ENCODE measurements around the gene LCTL. TPM values are rescaled to one million over a fixed set of nuclear protein-coding genes. Genes with fewer than 3 reads are reported as not detected.
A peak's percentile ranks its signal among the peaks of the same experiment; 100 is the strongest.

Gene LCTL
- polyA plus RNA-seq, 3 donors: not detected

DNA sequence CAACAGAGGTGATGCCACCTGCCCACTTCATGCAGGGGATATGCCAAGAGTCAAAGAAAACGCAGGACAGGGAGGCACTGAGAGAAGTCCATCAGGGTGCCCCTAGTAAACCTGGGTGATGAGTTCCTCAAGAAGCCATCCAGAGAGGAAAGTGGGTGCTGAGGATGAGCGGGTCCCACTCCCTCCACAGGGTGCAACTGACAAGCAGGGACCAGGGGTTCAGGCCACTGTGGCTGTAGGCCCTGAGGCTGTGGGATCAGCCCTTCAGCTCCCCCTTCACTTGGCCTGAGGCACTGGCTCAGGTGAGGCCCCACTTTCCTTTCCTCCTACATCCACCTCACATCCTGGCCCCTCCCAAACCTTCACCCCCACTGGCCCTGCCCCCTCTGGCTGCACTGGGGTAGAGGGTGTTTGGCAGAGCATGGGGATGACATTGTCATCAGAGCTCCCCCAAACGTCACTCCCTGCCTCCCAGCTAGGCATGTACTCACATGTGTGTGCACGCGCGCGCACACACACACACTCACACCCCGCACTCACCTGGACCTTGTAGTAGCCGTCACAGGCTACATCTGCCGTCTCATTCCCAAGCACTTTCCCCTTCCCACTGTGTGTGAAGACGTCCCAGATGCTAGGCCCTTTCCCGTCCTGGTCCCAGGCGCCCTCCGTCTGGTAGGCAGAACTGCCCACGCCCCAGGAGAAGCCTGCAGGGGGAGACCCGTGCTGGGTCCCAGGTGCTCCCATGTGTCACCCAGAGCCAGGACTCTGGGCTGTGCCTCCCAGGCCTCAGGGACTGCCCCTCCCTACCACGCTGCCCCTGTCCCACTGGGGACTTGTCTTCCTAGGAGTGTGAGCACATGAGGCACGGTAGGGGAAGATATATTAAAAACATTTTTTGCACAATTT is 1.4 kb downstream of the LCTL start:
- H3K9me3 Mint-ChIP-seq: peaks cover 0 to 2% (median 0%) of the 10 kb centered on the region in 7 donors
- WGBS (ENCODE audit: insufficient coverage): 95% methylated on average over 15 of the region's 18 CpGs
- H3K27me3 Mint-ChIP-seq (ENCODE audit: low read depth in 3 of 3): peaks cover 3 to 6% (median 4%) of the 10 kb centered on the region in 3 donors
- Histone ChIP-seq H4K20me1 (ENCODE audit: insufficient read depth, low read length) (no peaks in the 10 kb centered on the region), H3K79me2 (ENCODE audit: insufficient read depth, low read length) (no peaks in the 10 kb centered on the region), H3K27ac (ENCODE audit: low read depth in 1 of 2, low read length in 2 of 2) (no peak overlapping the region), H3K36me3 (replicated peaks in 1 of 2; ENCODE audit: control insufficient read depth in 1 of 2, insufficient read depth in 2 of 2, low read length in 2 of 2) (no peaks in the 10 kb centered on the region), H3K27me3 (ENCODE audit: control insufficient read depth in 2 of 2, insufficient read depth in 2 of 2, low read length in 2 of 2) (no peaks in the 10 kb centered on the region), H3K4me1 (ENCODE audit: control insufficient read depth in 1 of 2, insufficient read depth in 2 of 2, low read length in 2 of 2) (peaks cover 0 to 3% of the 10 kb centered on the region in 2 donors), H3K9me3 (replicated peaks in 1 of 2; ENCODE audit: control insufficient read depth in 1 of 2, insufficient read depth in 1 of 2, low read length in 2 of 2) (no peaks in the 10 kb centered on the region), H3K4me3 (replicated peaks in 1 of 3; ENCODE audit: low read depth in 2 of 3, low read length in 3 of 3) (no peak overlapping the region), H3K4me2 (replicated peaks; ENCODE audit: extremely low read depth, low read length, poor library complexity, severe bottlenecking) (no peak overlapping the region), H3K9ac (ENCODE audit: insufficient read depth, low read length, poor library complexity, severe bottlenecking) (no peak overlapping the region), H2AFZ (ENCODE audit: insufficient read depth, low read depth, low read length, poor library complexity, severe bottlenecking) (no peak overlapping the region)
- no peak overlapping the region for H3K27ac Mint-ChIP-seq
- H3K4me3 Mint-ChIP-seq: peak overlapping the region in 1 of 2 donors; percentile 37
- peaks cover 6% of the 10 kb centered on the region for H3K4me1 Mint-ChIP-seq
- TF ChIP-seq, protein P1, sequence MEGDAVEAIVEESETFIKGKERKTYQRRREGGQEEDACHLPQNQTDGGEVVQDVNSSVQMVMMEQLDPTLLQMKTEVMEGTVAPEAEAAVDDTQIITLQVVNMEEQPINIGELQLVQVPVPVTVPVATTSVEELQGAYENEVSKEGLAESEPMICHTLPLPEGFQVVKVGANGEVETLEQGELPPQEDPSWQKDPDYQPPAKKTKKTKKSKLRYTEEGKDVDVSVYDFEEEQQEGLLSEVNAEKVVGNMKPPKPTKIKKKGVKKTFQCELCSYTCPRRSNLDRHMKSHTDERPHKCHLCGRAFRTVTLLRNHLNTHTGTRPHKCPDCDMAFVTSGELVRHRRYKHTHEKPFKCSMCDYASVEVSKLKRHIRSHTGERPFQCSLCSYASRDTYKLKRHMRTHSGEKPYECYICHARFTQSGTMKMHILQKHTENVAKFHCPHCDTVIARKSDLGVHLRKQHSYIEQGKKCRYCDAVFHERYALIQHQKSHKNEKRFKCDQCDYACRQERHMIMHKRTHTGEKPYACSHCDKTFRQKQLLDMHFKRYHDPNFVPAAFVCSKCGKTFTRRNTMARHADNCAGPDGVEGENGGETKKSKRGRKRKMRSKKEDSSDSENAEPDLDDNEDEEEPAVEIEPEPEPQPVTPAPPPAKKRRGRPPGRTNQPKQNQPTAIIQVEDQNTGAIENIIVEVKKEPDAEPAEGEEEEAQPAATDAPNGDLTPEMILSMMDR (IDR thresholded peaks at IDR 0.05): no peak
- no peaks in the 10 kb centered on the region for H3K36me3 Mint-ChIP-seq
- DNase-seq: no peak
- intact Hi-C loops (cut with micrococcal nuclease): no loop called here

- H3K9me3 Mint-ChIP-seq: no peaks in the 10 kb centered on the region
- H3K4me1 Mint-ChIP-seq: peaks cover 6% of the 10 kb centered on the region
- Histone ChIP-seq H4K20me1 (ENCODE audit: insufficient read depth, low read length) (no peaks in the 10 kb centered on the region), H3K4me2 (replicated peaks; ENCODE audit: extremely low read depth, low read length, poor library complexity, severe bottlenecking) (no peak overlapping the region), H3K27me3 (ENCODE audit: control insufficient read depth in 2 of 2, insufficient read depth in 2 of 2, low read length in 2 of 2) (no peaks in the 10 kb centered on the region), H3K9ac (ENCODE audit: insufficient read depth, low read length, poor library complexity, severe bottlenecking) (no peak overlapping the region), H3K79me2 (ENCODE audit: insufficient read depth, low read length) (no peaks in the 10 kb centered on the region), H3K4me3 (replicated peaks in 1 of 3; ENCODE audit: low read depth in 2 of 3, low read length in 3 of 3) (no peak overlapping the region), H3K36me3 (replicated peaks in 1 of 2; ENCODE audit: control insufficient read depth in 1 of 2, insufficient read depth in 2 of 2, low read length in 2 of 2) (no peaks in the 10 kb centered on the region), H3K27ac (ENCODE audit: low read depth in 1 of 2, low read length in 2 of 2) (no peak overlapping the region), H3K9me3 (replicated peaks in 1 of 2; ENCODE audit: control insufficient read depth in 1 of 2, insufficient read depth in 1 of 2, low read length in 2 of 2) (no peaks in the 10 kb centered on the region), H2AFZ (ENCODE audit: insufficient read depth, low read depth, low read length, poor library complexity, severe bottlenecking) (no peak overlapping the region), H3K4me1 (ENCODE audit: control insufficient read depth in 1 of 2, insufficient read depth in 2 of 2, low read length in 2 of 2) (peaks cover 0 to 3% of the 10 kb centered on the region in 2 donors)
- H3K4me3 Mint-ChIP-seq: no peak overlapping the region
- no peak overlapping the region for H3K27ac Mint-ChIP-seq
- peaks cover 3 to 6% (median 4%) of the 10 kb centered on the region in 3 donors for H3K27me3 Mint-ChIP-seq (ENCODE audit: low read depth in 3 of 3)
- DNase-seq: no peak
- TF ChIP-seq, protein P1 (IDR thresholded peaks at IDR 0.05): no peak
- intact Hi-C loops (cut with micrococcal nuclease): no loop called here
- 95% methylated on average over 9 of the region's 13 CpGs for WGBS (ENCODE audit: insufficient coverage)
- no peaks in the 10 kb centered on the region for H3K36me3 Mint-ChIP-seq
Measured at GRCh38 chr15:66563566-66564110, 2.2 kb downstream of the LCTL start.

Data from CD14-positive monocyte (primary cell).